GM19238 (cell line): ENCODE data around the gene DCAF8.

Experiments
- DNase-seq: peaks from one replicate; pipeline ENCODE4 v3.0.0; 2011; ENCODE audit warnings: low spot score; ENCODE audit not compliant: insufficient read length

DCAF8 gene

DNA sequence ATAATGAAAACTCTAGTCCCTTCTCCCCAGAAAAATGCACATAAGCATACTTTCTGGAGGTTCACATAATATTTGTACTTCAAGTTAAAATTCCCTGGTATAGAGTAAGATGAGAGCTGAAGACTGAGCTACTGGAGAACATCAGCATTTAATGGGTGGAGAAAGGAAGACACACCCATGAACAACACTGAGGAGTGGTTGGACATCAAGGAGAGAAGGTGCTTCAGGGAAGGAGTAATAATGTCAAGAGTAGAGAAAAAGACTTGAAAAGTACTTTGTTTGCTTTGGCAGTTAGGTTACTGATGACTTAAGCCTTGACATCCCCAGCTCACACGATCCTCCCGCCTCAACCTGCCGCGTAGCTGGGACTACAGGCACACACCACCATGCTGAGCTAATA, 35.3 kb downstream of the DCAF8 start:
- DNase-seq = no peak

GRCh38 chr1:160226623-160227022, 35.7 kb downstream of the DCAF8 start:
- no peak for DNase-seq

DNA sequence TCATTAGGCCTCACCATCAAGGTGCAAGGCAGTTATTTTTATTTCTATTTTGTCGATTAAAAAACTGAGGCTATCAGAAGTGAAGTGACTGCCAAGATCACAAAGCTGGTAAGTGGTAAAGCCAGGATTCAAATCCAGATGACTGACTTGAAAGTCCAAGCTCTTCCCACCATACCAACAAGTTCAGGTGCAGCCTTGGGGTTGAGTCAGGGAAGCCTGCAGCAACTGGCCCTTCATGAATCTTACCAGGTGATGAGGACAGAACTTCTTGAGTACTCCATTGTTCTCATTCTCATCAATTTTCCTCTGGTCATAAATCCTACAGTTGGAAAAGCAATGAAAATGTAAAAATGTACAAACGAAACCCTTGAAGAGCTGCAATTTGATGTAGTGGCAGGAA, 37.0 kb downstream of the DCAF8 start:
- DNase-seq = no peak

DNA sequence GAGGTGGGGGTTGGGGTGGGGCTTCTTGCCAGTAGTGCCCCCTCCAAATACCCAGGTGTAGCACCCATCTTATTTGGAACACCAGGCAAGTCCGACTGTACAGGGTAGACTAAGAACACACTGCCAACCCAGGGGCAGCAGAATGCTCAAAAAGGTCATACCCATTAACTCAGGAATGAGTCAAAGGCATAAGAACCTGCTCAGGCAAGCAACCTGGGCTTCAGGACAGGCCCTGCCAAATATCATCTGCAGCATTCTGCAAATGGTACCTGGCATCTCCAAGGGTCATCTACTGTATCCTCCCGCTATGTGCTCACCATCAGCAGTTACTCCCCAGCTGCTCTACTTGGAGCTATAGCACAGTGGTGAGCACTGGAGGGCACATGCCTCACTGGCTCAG, 37.7 kb downstream of the DCAF8 start:
- no peak for DNase-seq

- DNase-seq = no peak
Measured at GRCh38 chr1:160222546-160222945, 39.8 kb downstream of the DCAF8 start.

- no peak for DNase-seq
Measured at GRCh38 chr1:160221089-160221488, 41.3 kb downstream of the DCAF8 start.

DNA sequence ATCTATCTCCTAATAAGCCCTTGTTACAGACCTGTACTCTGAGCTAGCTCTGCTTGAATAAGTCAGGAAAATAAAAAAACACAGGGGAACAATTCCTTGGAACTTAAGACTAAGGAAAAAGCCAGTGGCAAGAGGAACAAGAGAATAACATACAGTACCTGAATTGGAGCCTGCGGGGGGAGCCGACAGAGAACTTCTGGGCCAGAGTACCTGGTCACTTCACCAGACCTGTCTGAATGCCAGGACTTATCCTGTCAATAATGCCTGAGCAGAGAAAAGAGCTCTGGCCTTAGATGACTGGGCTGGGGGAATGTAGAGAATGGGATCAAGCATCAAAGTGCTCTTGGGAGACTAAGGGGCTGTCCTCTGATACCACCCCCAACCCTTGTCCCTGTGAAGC, 42.0 kb downstream of the DCAF8 start:
- no peak for DNase-seq

GRCh38 chr1:160219062-160219929, 43.1 kb downstream of the DCAF8 start:
- no peak for DNase-seq

DNA sequence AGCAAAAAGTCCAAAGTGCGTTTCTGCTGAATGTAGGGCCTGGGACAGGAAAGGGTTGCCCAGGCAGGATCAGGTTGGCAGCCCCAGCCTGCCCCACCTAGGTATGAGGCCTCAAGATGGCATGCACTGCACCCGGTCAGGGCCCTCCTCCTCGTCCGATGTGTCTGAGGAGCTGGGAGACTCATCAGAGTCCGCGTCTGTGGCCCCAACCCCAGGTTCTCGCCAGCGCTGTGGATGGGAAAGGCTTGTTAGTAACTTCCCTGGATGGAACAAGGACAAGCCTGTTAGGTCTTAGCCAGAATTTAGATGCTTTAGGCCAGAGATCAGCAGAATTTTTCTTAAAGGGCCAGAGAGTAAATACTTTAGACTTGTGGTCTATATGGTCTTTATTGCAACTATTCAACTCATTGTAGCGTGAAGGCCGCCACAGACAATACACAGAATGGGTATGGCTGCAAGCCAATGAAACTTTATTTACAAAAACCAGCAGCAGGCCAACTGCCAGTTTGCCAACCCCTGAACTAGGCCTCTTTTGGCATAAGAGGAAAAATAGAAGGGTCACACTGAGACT, 44.8 kb downstream of the DCAF8 start:
- no peak for DNase-seq

DNA sequence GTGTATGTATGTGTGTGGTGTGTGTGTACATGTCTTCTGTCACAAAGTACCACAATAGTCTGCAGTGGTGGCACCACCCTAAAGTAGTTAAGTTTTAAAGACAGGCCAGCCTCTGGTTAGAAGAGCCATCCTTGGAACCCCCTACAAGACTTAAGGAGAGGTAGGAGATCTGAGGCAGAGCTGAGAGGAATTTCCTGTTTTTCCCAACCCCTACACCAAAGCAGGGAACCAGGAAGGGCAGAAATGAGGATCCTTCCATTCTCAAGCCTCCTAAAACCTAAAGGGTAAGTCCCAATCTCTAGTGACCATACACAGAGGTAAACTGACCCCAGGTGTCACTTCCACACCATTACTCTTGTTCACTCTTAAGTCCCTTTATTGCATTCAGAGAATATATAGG, 46.0 kb downstream of the DCAF8 start:
- no peak for DNase-seq

DNA sequence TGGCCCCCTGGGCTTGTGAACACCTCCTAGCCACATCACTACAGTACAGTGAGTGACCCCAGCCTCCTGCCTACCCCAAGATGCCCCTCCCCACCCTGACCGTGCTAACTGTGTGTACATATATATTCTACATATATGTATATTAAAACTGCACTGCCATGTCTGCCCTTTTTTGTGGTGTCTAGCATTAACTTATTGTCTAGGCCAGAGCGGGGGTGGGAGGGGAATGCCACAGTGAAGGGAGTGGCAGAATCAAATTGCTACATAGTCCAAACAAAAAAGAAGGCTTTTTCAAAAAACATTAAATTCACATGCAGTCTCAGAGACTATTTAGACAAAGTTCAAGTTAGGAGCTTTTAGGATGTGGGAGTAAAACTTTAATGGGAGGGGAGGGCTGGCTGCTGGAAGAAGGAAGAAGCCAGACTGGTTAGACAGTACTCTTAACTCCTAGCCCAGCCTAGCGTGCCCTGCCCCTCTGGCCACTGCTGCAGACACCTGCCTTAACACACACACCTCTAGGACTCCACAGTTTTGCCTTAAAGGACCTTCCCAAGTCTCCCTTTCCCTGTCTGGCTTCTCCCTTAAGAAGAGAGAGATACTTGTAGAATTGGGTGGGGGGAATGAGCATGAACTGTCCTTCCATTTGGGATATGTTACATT, 47.7 kb downstream of the DCAF8 start:
- DNase-seq = no peak

GRCh38 chr1:160211046-160211790, 51.1 kb downstream of the DCAF8 start:
- no peak for DNase-seq

- DNase-seq = no peak
Measured at GRCh38 chr1:160210561-160210960, 51.8 kb downstream of the DCAF8 start.

- DNase-seq = no peak
Measured at GRCh38 chr1:160209321-160210046, 52.9 kb downstream of the DCAF8 start.

- no peak for DNase-seq
Measured at GRCh38 chr1:160208557-160209320, 53.6 kb downstream of the DCAF8 start.

- DNase-seq = no peak
Measured at GRCh38 chr1:160207771-160208556, 54.4 kb downstream of the DCAF8 start.

DNA sequence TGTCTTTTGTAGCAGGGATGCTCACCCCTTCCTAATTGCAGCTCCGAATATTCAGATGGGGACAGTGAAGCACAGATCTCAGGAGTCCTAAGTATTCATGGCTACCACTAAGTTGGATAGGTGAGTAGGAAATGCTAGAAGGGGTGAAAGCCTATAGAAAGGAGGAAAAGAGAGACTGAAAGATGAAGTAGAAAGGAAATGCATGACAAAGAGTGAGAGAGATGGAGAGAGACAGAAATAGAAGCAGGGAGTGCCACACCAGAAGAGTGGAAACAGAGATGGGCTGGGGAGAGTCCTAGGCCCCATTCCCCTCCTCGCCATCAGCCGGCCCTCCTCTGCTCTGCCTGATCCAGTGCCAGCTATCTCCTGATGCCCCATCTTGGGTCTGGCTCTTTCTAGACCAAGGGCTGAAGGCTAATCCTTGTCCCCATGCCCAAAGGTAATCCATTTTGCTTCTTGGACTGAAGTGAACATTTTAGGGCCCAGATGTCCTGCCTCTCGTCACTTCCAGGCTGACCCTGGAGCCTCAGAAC, 55.2 kb downstream of the DCAF8 start:
- no peak for DNase-seq

DNA sequence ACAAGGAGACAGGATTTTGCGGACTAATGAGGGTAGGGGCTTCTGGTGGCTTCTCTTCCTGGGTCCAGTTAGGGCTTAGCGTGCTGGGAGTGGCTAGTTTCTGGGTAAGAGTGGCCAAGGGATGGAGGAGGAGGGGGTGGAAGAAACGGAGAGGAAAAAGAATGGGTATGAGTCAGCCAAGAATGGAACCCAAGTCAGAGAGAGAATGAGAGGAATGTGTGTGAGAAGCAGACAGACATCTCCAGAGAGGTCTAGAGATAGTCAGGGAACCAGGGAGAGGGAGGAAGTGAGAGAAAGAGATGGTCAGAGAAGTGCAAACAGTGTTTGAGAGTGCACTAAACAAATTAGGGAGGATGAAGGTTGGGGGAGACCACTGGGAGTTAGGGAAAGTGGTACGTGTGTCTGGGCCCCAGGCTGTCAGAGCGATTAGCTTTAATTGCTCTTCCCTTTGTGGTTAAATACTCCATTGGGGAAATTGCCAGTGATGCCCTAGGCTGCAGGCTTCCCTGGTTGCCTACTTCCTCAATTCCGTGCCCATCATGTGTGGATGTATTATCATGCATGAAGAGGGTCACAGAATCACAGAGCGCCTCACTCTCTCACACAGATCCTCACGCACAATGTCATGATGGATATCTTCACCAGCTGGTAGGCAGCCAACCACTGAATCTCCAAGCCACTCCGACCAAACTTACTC, 55.8 kb downstream of the DCAF8 start:
- DNase-seq = no peak

DNA sequence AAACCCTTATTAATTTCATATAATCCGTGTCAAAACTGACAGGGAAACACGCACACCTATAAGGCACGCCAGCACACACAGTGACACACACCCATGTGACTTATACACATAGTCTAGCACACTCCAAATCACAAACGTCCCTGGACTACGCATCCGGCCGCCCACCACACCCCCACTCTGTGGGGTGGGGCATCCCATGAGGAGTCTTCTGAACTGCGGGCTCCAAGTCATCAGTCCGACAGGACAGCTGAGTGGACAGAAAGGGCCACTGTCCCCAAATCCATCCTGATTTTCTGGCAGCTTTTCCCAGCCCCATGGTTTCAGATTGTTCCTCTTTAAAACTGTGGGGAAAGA, 56.3 kb downstream of the DCAF8 start:
- DNase-seq = peak; percentile 47
